Esophagus muscularis mucosa (tissue), 3 donors: Measurements from ENCODE around the gene FBXO4.

Experiments
- CTCF ChIP-seq, 3 experiments: fragments of 200-600 bp in 2 of 3; fragments of 450-650 bp in 1 of 3; sonication (generic) in 2 of 3; IDR thresholded peaks; one replicate each; pipeline ENCODE4 v1.5.1; 2017 to 2019; ENCODE audit warnings: antibody characterized with exemption in 3 of 3, mild to moderate bottlenecking in 2 of 3, moderate library complexity in 1 of 3
- POLR2AphosphoS5 ChIP-seq, 2 donors: sonication (generic); formaldehyde crosslinking; IDR thresholded peaks; one replicate each; pipeline ENCODE4 v1.6.1; 2017; ENCODE audit warnings: antibody characterized with exemption in 2 of 2

GRCh38 chr5:41876678-41877077 is 48.4 kb upstream of the FBXO4 start:
- TF ChIP-seq POLR2AphosphoS5 (IDR thresholded peaks at IDR 0.05) (no peak), CTCF (IDR thresholded peaks at IDR 0.05) (no peak)
